COLO668 (cell line): Measurements from ENCODE around the gene ZSCAN18.
"Not testable (repeated sequence)": the region's sequence is repeated elsewhere in the genome, so short reads cannot be mapped to it uniquely, and the experiment has no call there.

Experiments
- DNase-seq: peaks from one replicate; lab custom pipeline; 2025; ENCODE audit not compliant: unreplicated experiment; lab: John Stamatoyannopoulos, UW

Gene ZSCAN18, protein sequence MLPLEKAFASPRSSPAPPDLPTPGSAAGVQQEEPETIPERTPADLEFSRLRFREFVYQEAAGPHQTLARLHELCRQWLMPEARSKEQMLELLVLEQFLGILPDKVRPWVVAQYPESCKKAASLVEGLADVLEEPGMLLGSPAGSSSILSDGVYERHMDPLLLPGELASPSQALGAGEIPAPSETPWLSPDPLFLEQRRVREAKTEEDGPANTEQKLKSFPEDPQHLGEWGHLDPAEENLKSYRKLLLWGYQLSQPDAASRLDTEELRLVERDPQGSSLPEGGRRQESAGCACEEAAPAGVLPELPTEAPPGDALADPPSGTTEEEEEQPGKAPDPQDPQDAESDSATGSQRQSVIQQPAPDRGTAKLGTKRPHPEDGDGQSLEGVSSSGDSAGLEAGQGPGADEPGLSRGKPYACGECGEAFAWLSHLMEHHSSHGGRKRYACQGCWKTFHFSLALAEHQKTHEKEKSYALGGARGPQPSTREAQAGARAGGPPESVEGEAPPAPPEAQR

GRCh38 chr19:58097781-58098681, at the start of gene ZSCAN18:
TSS of gene ZSCAN18 (minus strand) at chr19:58098231. CDS start at chr19:58090267, 7,964 bp downstream.
- peak; percentile 98 for DNase-seq

GRCh38 chr19:58147475-58147874, 49.4 kb upstream of the ZSCAN18 start:
- not testable (repeated sequence) for DNase-seq

- DNase-seq: no peak
Measured at GRCh38 chr19:58145849-58146248, 47.8 kb upstream of the ZSCAN18 start.

DNA sequence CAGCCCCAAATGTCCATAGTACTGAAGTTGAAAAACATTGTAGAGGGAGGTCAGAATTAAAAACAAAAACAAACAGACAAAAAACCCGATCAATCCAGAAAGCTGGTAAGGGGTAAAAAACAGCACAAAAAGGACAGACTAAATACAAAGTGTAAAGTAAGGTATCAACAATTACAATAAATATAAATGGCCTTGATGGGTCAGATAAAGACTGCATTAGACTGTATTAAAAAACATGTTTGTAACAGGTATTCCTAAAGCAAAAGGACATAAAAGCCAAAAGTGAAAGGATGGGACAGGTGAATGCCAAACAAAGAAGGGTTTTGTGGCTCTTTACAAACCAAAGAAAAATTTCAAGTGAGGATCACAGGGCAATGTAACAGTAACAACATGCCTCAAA, 36.2 kb upstream of the ZSCAN18 start:
- no peak for DNase-seq

GRCh38 chr19:58129284-58129683, 31.3 kb upstream of the ZSCAN18 start:
- DNase-seq: no peak

- no peak for DNase-seq
Measured at GRCh38 chr19:58128041-58128685, 30.1 kb upstream of the ZSCAN18 start.

GRCh38 chr19:58123354-58123753, 25.3 kb upstream of the ZSCAN18 start:
- DNase-seq: no peak

GRCh38 chr19:58118979-58119733, 21.1 kb upstream of the ZSCAN18 start:
- DNase-seq: no peak

DNA sequence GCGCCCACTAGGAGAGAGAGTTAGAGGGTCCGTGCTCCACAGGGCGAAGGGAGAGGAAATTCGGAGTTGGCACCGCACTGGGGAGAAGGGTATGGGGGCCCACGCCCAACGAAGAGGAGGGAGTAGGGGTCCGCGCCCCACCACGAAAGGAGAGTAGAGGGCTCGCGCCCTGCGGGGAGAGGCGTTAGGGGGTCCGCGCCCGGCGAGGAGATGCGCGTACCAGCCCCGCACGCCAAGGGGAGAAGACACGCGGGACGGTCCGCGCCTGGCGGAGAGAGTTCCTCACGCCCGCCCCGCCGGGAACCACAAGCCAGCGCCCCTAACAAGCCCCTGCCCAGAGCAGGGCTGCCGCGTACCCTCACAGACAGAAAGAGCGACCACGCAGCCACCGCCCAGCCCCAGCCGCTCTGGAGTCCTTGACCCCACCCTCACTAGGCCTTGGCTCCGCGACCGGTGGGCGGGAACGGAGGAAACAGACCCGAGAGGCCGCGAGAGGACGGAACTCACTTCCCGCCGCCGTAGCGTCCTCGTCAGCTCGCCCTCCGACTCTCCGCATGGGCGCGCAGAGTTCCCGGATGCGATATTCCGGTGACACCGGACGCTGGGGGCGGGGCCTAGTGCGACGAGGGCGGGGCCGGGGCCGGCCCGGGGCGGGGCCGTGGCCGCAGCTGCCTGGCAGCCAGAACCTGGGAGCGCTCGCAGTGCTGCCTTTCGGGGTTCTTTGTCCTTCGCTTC, 20.0 kb upstream of the ZSCAN18 start:
- no peak for DNase-seq

GRCh38 chr19:58108546-58108817, 10.5 kb upstream of the ZSCAN18 start:
- DNase-seq: no peak

- DNase-seq: no peak
Measured at GRCh38 chr19:58107778-58108545, 9.9 kb upstream of the ZSCAN18 start.

GRCh38 chr19:58098682-58098998, 609 bp upstream of the ZSCAN18 start:
- no peak for DNase-seq

DNA sequence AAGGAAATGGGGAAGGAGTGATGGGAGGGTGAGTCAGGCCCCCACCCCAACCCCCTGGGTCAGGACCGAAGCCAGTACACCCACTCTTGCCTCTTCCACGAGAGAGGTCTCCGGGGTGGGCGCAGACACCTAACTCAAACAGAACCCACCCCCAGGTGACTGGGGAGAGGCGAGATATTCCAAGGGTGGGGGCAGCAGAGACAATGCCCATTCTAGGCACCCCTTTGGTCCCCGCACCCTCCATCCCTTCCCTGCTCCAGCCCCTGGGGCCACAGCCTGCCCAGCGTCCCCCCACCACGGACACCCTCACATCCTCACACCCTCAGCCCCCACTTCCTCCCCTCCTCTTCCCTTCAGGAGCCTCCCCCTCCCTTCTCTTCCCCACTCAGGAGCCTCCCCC, 682 bp downstream of the ZSCAN18 start:
- no peak for DNase-seq

GRCh38 chr19:58096884-58097283, 1.1 kb downstream of the ZSCAN18 start:
- DNase-seq: no peak

DNA sequence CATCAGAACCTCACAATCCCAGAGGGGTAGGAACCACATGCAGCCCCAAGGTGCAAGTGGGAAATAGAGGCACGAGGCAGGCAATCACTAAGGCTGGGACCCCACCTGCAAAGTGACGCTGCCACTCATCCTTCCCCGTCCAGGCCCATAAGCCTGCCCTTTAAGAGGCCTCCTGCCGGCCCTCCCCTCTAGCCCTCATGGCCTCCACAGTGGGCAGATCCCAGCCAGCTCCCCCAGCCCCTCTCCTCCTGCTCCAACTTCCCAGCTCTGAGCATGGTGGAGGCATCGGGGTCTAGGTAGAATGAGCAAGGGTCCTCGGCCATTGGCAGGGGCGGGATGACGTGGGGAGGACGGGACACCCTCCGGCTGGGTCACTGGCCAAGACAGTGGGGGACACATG, 2.7 kb downstream of the ZSCAN18 start:
- no peak for DNase-seq

GRCh38 chr19:58093071-58093470, 5.0 kb downstream of the ZSCAN18 start:
- no peak for DNase-seq

- DNase-seq: peak; percentile 38
Measured at GRCh38 chr19:58091251-58091995, 6.6 kb downstream of the ZSCAN18 start.

- no peak for DNase-seq
Measured at GRCh38 chr19:58089846-58090245, 8.2 kb downstream of the ZSCAN18 start.

GRCh38 chr19:58088521-58089052, 9.4 kb downstream of the ZSCAN18 start:
- DNase-seq: no peak
